Breast epithelium (tissue), 4 donors: ENCODE results near the gene SLC6A12. TPM values are rescaled to one million over a fixed set of nuclear protein-coding genes. Genes with fewer than 3 reads are reported as not detected.

Experiments
- DNase-seq, 2 donors: peaks; one replicate each; pipeline ENCODE4 v3.0.0-alpha.2; 2019; ENCODE audit warnings: low spot score in 2 of 2
- H3K27ac ChIP-seq, 2 donors: fragments of 200-600 bp; sonication (generic) in 1 of 2; one replicate each; pipeline ENCODE4 v1.5.1; 2016 to 2019; ENCODE audit warnings: mild to moderate bottlenecking in 1 of 2
- H3K27me3 ChIP-seq, 2 donors: fragments of 200-600 bp; sonication (generic) in 1 of 2; one replicate each; pipeline versions ENCODE4 v1.5.1 to v1.6.0; 2017 to 2019; ENCODE audit warnings: control low read depth in 1 of 2, mild to moderate bottlenecking in 1 of 2
- H3K36me3 ChIP-seq: fragments of 200-600 bp; one replicate; pipeline ENCODE4 v1.5.1; 2019
- H3K4me1 ChIP-seq, 2 donors: fragments of 200-600 bp; sonication (generic); one replicate each; pipeline ENCODE4 v1.5.1; 2016 to 2019; ENCODE audit warnings: control low read depth in 1 of 2
- H3K4me3 ChIP-seq, 3 donors: fragments of 200-600 bp; sonication (generic); 1 replicate in 2 of 3; 2 replicates in 1 of 3; pipeline ENCODE4 v1.5.1; 2016 to 2019; ENCODE audit warnings: mild to moderate bottlenecking in 3 of 3, moderate library complexity in 2 of 3
- H3K9me3 ChIP-seq, 2 donors: fragments of 200-600 bp; sonication (generic) in 1 of 2; one replicate each; pipeline ENCODE4 v1.5.1; 2016 to 2019; ENCODE audit warnings: control low read depth in 1 of 2
- CTCF ChIP-seq, 3 donors: fragments of 450-650 bp; IDR thresholded peaks; one replicate each; pipeline ENCODE4 v1.5.1; 2016 to 2017; ENCODE audit warnings: antibody characterized with exemption in 3 of 3, mild to moderate bottlenecking in 3 of 3, moderate library complexity in 3 of 3
- POLR2A ChIP-seq: fragments of 450-650 bp; IDR thresholded peaks from one replicate; pipeline ENCODE4 v1.6.1; 2016; ENCODE audit warnings: antibody characterized with exemption, mild to moderate bottlenecking, moderate library complexity
- POLR2AphosphoS5 ChIP-seq, 3 donors: sonication (generic); formaldehyde crosslinking; IDR thresholded peaks; one replicate each; pipeline ENCODE4 v1.6.1; 2017; ENCODE audit warnings: antibody characterized with exemption in 3 of 3
- intact Hi-C: fragments of 100-400 bp; cut with DNase I; formaldehyde crosslinking; loops from one replicate; pipeline ENCODE4 v1.15.1; 2023; ENCODE audit warnings: low total_unique reads
- total RNA-seq, 3 donors: library from RNA; depleted of rRNA; stranded (reverse); fragments of >200 nt; gene quantifications; one replicate each; pipeline ENCODE4 v1.1.0, GENCODE V29; 2016

The SLC6A12 gene
- total RNA-seq, 3 donors from 2014 or later: 0.33 to 2.1 (median 1.3) TPM

- Histone ChIP-seq H3K36me3 (no peaks in the 10 kb centered on the region), H3K4me3 (no peak overlapping the region), H3K4me1 (no peaks in the 10 kb centered on the region), H3K9me3 (no peaks in the 10 kb centered on the region), H3K27ac (no peak overlapping the region), H3K27me3 (peaks cover 0 to 11% of the 10 kb centered on the region in 2 donors)
- no peak for TF ChIP-seq POLR2AphosphoS5 (IDR thresholded peaks at IDR 0.05)
- DNase-seq: no peak
- intact Hi-C loops: no loop called here
These were observed 16.6 kb downstream of the SLC6A12 start for GRCh38 chr12:197347-197746.

GRCh38 chr12:196436-196835 lies 17.5 kb downstream of the SLC6A12 start:
- no peaks in the 10 kb centered on the region for H3K9me3 ChIP-seq
- H3K27me3 ChIP-seq: peaks cover 0 to 11% of the 10 kb centered on the region in 2 donors
- no peak for TF ChIP-seq POLR2A
- no peak for TF ChIP-seq POLR2AphosphoS5 (IDR thresholded peaks at IDR 0.05)
- TF ChIP-seq CTCF (IDR thresholded peaks at IDR 0.05): no peak
- DNase-seq: no peak
- intact Hi-C loops: no loop called here
- no peaks in the 10 kb centered on the region for H3K36me3 ChIP-seq
- no peak overlapping the region for H3K27ac ChIP-seq
- H3K4me1 ChIP-seq: no peaks in the 10 kb centered on the region
- H3K4me3 ChIP-seq: no peak overlapping the region

GRCh38 chr12:195951-196350 lies 18.0 kb downstream of the SLC6A12 start:
- no peak for DNase-seq

GRCh38 chr12:195156-195555 lies 18.8 kb downstream of the SLC6A12 start:
- TF ChIP-seq POLR2AphosphoS5 (IDR thresholded peaks at IDR 0.05) (no peak), CTCF (IDR thresholded peaks at IDR 0.05) (no peak), POLR2A (no peak)
- Histone ChIP-seq H3K4me3 (no peak overlapping the region), H3K9me3 (no peaks in the 10 kb centered on the region), H3K36me3 (no peaks in the 10 kb centered on the region), H3K27ac (no peak overlapping the region), H3K4me1 (no peaks in the 10 kb centered on the region), H3K27me3 (peaks cover 0 to 11% of the 10 kb centered on the region in 2 donors)
- intact Hi-C loops: no loop called here
- DNase-seq: no peak

More at GRCh38 chr12:195951-196350, 18.0 kb downstream of the SLC6A12 start:
- Histone ChIP-seq H3K27me3 (peaks cover 0 to 11% of the 10 kb centered on the region in 2 donors), H3K36me3 (no peaks in the 10 kb centered on the region), H3K4me1 (no peaks in the 10 kb centered on the region), H3K27ac (no peak overlapping the region), H3K9me3 (no peaks in the 10 kb centered on the region), H3K4me3 (no peak overlapping the region)
- intact Hi-C loops: no loop called here
- TF ChIP-seq POLR2A (no peak), POLR2AphosphoS5 (IDR thresholded peaks at IDR 0.05) (no peak), CTCF (IDR thresholded peaks at IDR 0.05) (no peak)

GRCh38 chr12:194276-194675 lies 19.7 kb downstream of the SLC6A12 start:
- Histone ChIP-seq H3K4me1 (no peaks in the 10 kb centered on the region), H3K27me3 (peaks cover 0 to 11% of the 10 kb centered on the region in 2 donors), H3K9me3 (no peaks in the 10 kb centered on the region), H3K36me3 (no peaks in the 10 kb centered on the region), H3K4me3 (no peak overlapping the region), H3K27ac (no peak overlapping the region)
- DNase-seq: no peak
- intact Hi-C loops: no loop called here
- TF ChIP-seq POLR2AphosphoS5 (IDR thresholded peaks at IDR 0.05) (no peak), POLR2A (no peak), CTCF (IDR thresholded peaks at IDR 0.05) (no peak)

GRCh38 chr12:193261-193660 lies 20.7 kb downstream of the SLC6A12 start:
- H3K4me1 ChIP-seq: no peaks in the 10 kb centered on the region
- no peak for DNase-seq
- intact Hi-C loops: no loop called here
- no peak overlapping the region for H3K27ac ChIP-seq
- TF ChIP-seq CTCF (IDR thresholded peaks at IDR 0.05): no peak
- no peak for TF ChIP-seq POLR2AphosphoS5 (IDR thresholded peaks at IDR 0.05)
- TF ChIP-seq POLR2A: no peak
- no peaks in the 10 kb centered on the region for H3K36me3 ChIP-seq
- peaks cover 0 to 11% of the 10 kb centered on the region in 2 donors for H3K27me3 ChIP-seq
- no peak overlapping the region for H3K4me3 ChIP-seq
- no peaks in the 10 kb centered on the region for H3K9me3 ChIP-seq
